ENCODE results near the gene SERGEF. TPM values are rescaled to one million over a fixed set of nuclear protein-coding genes. Genes with fewer than 3 reads are reported as not detected.
A peak's percentile ranks its signal among the peaks of the same experiment; 100 is the strongest.

Gene SERGEF
- total and polyA plus RNA-seq, 2 of the 4 experiments (the other 2 are of a cell fraction) = 12.2 to 18.1 TPM

DNA sequence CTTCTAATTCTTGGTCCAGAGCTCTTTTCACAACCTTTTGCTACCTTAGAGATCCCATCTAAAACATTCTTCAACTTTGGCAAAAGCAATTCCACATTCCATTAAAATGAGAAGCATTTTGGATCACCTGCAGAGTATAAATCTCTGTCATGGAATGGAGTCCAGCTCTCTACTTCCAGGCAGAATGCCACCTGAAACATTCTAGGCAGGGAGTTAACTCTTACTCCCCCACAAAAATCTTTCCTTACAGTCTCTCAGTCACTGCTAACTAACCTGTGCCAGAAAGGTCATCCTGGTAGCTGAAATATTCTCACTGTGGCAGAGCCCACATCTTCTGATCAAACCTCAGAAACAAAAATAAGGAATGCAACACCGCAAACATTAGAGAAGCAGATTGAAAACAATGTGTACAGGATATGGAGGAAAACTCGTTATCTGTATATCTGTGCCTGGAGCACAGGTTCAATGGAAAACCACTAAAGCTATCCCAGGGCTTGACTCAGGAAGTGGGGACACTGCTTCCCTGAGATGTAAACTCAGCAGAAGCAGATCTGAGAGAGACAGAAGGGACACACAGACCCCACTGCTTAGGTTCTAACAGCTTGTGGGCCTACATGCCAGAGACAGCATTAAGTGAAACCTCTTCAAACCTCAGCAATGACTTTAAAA is 199.3 kb downstream of the SERGEF start:
- Histone ChIP-seq H2BK20ac (ENCODE audit: low read depth, low read length) (no peak overlapping the region; the same call in 1 of the 2 replicates), H3K4me2 (ENCODE audit: low read depth, low read length) (no peak overlapping the region), H4K5ac (ENCODE audit: low read depth, low read length) (no peak overlapping the region), H3K4me3 (ENCODE audit: insufficient read depth, low read depth, low read length) (no peak overlapping the region), H3K56ac (ENCODE audit: extremely low read depth, insufficient read depth, low read length) (no peak overlapping the region), H3K9ac (ENCODE audit: low read depth, low read length) (no peak overlapping the region), H3K14ac (replicated peaks; ENCODE audit: low read depth, low read length) (0 out of 2 replicates have a peak overlapping the region, but pooled peaks have one; percentile 21), H2BK15ac (ENCODE audit: low read depth, low read length) (no peak overlapping the region), H3K9me3 (ENCODE audit: control insufficient read depth, insufficient read depth, low read length) (no peaks in the 10 kb centered on the region), H3K27me3 (ENCODE audit: control insufficient read depth, insufficient read depth, low read length) (no peaks in the 10 kb centered on the region), H2AFZ (replicated peaks; ENCODE audit: low read length, poor library complexity) (no peak overlapping the region), H3K79me1 (ENCODE audit: low read depth in 1 of 2, low read length in 2 of 2) (no peaks in the 10 kb centered on the region), H3K9me1 (ENCODE audit: insufficient read depth, low read length) (peaks cover 9% of the 10 kb centered on the region; the same call in 1 of the 2 replicates), H3K4ac (ENCODE audit: low read depth, low read length) (no peak overlapping the region), H3K36me3 (ENCODE audit: control insufficient read depth, insufficient read depth, low read length) (no peaks in the 10 kb centered on the region), H3K4me1 (ENCODE audit: control insufficient read depth, insufficient read depth, low read length) (peaks cover 18% of the 10 kb centered on the region), H3K18ac (ENCODE audit: low read depth, low read length) (no peak overlapping the region), H4K8ac (ENCODE audit: low read depth in 2 of 2, low read length in 2 of 2) (no peak overlapping the region), H3K23ac (ENCODE audit: low read depth, low read length) (no peak overlapping the region), H4K91ac (ENCODE audit: insufficient read depth, low read depth, low read length) (no peak overlapping the region), H2BK120ac (ENCODE audit: low read depth, low read length) (peak overlapping the region; percentile 19; the same call in 1 of the 2 replicates), H2AK5ac (ENCODE audit: low read depth, low read length) (no peak overlapping the region), H2AK9ac (replicated peaks; ENCODE audit: low read depth, low read length, poor library complexity) (no peak overlapping the region), H4K20me1 (ENCODE audit: insufficient read depth, low read length) (no peaks in the 10 kb centered on the region), H2BK5ac (ENCODE audit: low read depth, low read length, poor library complexity, severe bottlenecking) (no peak overlapping the region), H3K27ac (ENCODE audit: insufficient read depth, low read length) (no peak overlapping the region)
- intact Hi-C loops (cut with micrococcal nuclease) (no loop called here), dilution Hi-C loops (cut with HindIII; ENCODE audit: low sequenced_read_pairs, unreplicated experiment) (no loop called here), in situ Hi-C loops (cut with MboI; ENCODE audit: low sequenced_read_pairs) (no loop called here)
- ChIA-PET CTCF (interaction anchor here (2.3 kb wide), 1 partner anchor 160 kb away, joined by 5 read pairs; no protein-coding TSS in a partner anchor), POLR2A (ENCODE audit: unreplicated experiment) (interaction anchor here (0.5 kb wide), 1 partner anchor 196 kb away, joined by 5 read pairs; no protein-coding TSS in a partner anchor)
- ATAC-seq (ENCODE audit: low read depth) (no peak), DNase-seq (no peak)
- BruUV-seq (replicated peaks) = no TSS peak
- TF ChIP-seq, protein P1, sequence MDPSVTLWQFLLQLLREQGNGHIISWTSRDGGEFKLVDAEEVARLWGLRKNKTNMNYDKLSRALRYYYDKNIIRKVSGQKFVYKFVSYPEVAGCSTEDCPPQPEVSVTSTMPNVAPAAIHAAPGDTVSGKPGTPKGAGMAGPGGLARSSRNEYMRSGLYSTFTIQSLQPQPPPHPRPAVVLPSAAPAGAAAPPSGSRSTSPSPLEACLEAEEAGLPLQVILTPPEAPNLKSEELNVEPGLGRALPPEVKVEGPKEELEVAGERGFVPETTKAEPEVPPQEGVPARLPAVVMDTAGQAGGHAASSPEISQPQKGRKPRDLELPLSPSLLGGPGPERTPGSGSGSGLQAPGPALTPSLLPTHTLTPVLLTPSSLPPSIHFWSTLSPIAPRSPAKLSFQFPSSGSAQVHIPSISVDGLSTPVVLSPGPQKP (IDR thresholded peaks at IDR 0.05; ENCODE audit: borderline replicate concordance, low read depth, low read length) = no peak
- TF ChIP-seq, protein P2, sequence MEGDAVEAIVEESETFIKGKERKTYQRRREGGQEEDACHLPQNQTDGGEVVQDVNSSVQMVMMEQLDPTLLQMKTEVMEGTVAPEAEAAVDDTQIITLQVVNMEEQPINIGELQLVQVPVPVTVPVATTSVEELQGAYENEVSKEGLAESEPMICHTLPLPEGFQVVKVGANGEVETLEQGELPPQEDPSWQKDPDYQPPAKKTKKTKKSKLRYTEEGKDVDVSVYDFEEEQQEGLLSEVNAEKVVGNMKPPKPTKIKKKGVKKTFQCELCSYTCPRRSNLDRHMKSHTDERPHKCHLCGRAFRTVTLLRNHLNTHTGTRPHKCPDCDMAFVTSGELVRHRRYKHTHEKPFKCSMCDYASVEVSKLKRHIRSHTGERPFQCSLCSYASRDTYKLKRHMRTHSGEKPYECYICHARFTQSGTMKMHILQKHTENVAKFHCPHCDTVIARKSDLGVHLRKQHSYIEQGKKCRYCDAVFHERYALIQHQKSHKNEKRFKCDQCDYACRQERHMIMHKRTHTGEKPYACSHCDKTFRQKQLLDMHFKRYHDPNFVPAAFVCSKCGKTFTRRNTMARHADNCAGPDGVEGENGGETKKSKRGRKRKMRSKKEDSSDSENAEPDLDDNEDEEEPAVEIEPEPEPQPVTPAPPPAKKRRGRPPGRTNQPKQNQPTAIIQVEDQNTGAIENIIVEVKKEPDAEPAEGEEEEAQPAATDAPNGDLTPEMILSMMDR (conservative IDR thresholded peaks at IDR 0.05; ENCODE audit: low read depth, low read length) = no peak
- TF ChIP-seq FOS (IDR thresholded peaks at IDR 0.05; ENCODE audit: low read depth, low read length) = no peak
- no peak for TF ChIP-seq RCOR1 (IDR thresholded peaks at IDR 0.05; ENCODE audit: insufficient replicate concordance, low read length)
- TF ChIP-seq NFE2L2 (IDR thresholded peaks at IDR 0.05; ENCODE audit: low read depth, low read length) = no peak
- TF ChIP-seq POLR2A (IDR thresholded peaks at IDR 0.05; ENCODE audit: low read depth, low read length) = no peak
- 100% methylated on average over 1 of the region's 2 CpGs; no CpG with 5 or more reads in 1 of the 2 experiments for WGBS, 2 experiments (ENCODE audit: extremely low coverage in 2 of 2, insufficient read length in 1 of 2)

All from IMR-90 (cell line).